Neural progenitor cell (in vitro differentiated cells): ENCODE data around the gene PDE11A.

Experiments
- CTCF ChIP-seq: fragments of 200-600 bp; sonication (generic); IDR thresholded peaks from 2 replicates; pipeline ENCODE4 v1.5.1; 2017; ENCODE audit warnings: antibody characterized with exemption, mild to moderate bottlenecking
- EZH2 ChIP-seq: fragments of 200-600 bp; sonication (generic); IDR thresholded peaks from 2 replicates; pipeline ENCODE4 v1.6.1; 2017; ENCODE audit warnings: antibody characterized with exemption, mild to moderate bottlenecking, moderate library complexity

- TF ChIP-seq CTCF = peak; percentile 15
- TF ChIP-seq EZH2 = no peak
These were observed 381.4 kb downstream of the PDE11A start for GRCh38 chr2:177691177-177691576.
